HG03060 (cell line): ENCODE results near the gene LONP1.
A peak's percentile ranks its signal among the peaks of the same experiment; 100 is the strongest.

Experiments
- ATAC-seq: cut with Tn5 transposase; IDR thresholded peaks from one replicate; pipeline ENCODE4 v1.9.1; 2021; ENCODE audit warnings: low read depth, moderate number of reproducible peaks; ENCODE audit not compliant: unreplicated experiment

LONP1 gene

GRCh38 chr19:5680437-5681368 is 39.2 kb downstream of the LONP1 start, which contains the start of the genes HSD11B1L and MICOS13:
TSS of gene HSD11B1L (plus strand) at chr19:5681027. CDS start at chr19:5684833, 3,806 bp downstream.
TSS of gene MICOS13 (minus strand) at chr19:5680516. CDS start at chr19:5680486, 30 bp downstream.
- ATAC-seq, result peak; percentile 80

- no peak for ATAC-seq
Measured at GRCh38 chr19:5680084-5680436, 39.9 kb downstream of the LONP1 start.

DNA sequence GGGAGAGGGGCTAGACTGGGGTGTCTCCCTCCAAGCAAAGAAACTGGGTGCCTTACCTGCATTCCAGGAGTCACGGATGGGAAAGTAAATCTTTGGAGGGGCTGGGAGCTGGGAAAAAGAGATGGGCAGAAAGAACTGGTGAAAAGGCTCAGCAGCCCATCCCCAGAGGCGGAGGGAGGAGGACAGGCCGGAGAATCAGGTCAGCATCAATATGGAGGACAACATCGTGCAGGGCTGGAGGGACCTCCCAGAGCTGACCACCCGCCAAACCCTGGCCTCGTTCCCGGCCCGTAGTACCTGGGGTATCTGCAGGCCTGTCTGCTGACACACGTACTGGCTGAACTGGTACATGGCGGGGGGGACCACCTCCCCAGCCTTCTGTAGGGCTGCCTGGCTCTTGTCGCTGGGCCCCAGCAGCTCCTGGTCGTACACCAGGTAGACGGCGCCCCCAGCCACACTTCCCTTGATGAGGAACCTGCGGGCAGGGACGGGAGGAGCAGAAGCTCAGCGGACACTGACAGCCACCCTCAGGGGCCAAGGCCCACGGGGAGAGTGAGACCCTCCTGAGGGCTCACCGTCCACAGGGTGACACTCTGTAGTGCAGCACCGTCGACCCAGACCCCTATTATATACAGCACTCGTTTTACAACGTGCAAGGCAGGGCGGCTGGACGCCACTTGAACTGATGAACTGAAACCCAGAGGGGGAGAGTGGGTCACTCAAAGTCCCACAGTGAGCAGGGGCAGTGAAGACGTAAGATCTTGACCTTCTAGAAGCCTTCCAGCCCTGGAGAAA is 40.5 kb downstream of the LONP1 start:
- ATAC-seq, result no peak

GRCh38 chr19:5678071-5678718 is 41.8 kb downstream of the LONP1 start:
- no peak for ATAC-seq

GRCh38 chr19:5677580-5677979 is 42.4 kb downstream of the LONP1 start:
- ATAC-seq, result no peak

- no peak for ATAC-seq
Measured at GRCh38 chr19:5677136-5677535, 42.8 kb downstream of the LONP1 start.

GRCh38 chr19:5676772-5677105 is 43.2 kb downstream of the LONP1 start:
- ATAC-seq, result no peak

DNA sequence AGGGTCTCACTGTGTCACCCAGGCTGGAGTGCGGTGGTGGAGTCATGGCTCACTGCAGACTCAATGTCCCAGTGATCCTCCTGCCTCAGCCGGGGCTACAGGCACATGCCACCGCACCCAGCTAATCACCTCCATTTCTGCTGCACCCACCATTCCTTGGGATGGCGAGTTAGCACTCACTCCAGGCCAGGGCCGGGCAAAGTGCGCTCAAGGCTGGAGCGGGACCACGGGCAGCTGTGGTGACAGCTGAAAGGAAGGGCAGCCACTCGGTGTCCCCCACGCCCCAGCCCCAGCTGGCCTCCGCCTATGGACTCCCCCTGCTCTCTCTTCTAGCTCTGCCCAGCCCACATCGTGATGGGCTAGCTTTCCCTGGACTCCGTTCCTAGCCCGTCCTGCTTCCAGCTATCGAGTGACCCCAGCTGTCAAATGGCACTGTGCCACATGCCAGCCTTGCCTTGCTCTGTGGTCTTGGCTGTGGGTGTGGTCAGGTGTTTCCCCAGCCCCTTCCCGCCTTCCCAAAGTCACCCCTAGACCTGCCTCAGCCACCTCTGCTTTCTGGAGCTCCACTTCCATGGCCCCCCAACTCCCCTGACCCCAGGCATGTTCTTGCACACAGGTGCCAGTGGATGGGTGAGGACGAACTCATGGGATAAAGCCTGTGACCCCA is 43.7 kb downstream of the LONP1 start:
- ATAC-seq, result no peak

DNA sequence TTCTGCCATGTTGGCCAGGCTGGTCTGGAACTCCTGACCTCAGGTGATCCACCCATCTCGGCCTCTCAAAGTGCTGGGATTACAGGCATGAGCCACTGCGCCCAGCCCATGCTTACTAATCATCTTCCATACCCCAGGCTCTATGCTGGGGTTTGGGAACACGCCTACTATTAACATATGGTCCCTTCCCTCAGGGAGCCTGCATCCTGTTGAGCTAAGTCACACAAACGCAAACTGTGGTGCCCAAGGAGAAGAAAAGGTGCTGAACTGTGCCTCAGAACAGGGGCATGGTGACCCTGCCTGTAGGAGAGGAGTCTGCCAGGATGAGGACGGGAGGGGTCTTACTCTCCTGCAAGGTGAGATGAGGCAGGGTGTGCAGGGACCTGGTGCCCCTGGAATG is 45.2 kb downstream of the LONP1 start:
- ATAC-seq, result no peak

DNA sequence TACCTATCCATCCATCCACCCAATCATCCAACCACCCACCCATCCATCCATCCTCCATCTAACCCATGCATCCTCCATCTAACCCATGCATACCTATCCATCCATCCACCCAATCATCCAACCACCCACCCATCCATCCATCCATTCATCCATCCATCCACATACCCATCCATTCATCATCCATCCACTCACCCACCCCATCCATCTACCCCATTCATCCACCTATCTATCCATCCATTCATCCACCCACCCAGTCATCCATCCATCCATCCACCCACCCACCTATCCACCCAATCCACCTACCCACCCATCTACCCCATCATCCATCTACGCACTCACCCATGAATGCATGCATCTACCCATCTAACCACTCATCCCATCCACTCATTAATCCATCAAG is 46.2 kb downstream of the LONP1 start:
- no peak for ATAC-seq

GRCh38 chr19:5672708-5673459 is 47.1 kb downstream of the LONP1 start:
- ATAC-seq, result no peak

- no peak for ATAC-seq
Measured at GRCh38 chr19:5671600-5671999, 48.3 kb downstream of the LONP1 start.

DNA sequence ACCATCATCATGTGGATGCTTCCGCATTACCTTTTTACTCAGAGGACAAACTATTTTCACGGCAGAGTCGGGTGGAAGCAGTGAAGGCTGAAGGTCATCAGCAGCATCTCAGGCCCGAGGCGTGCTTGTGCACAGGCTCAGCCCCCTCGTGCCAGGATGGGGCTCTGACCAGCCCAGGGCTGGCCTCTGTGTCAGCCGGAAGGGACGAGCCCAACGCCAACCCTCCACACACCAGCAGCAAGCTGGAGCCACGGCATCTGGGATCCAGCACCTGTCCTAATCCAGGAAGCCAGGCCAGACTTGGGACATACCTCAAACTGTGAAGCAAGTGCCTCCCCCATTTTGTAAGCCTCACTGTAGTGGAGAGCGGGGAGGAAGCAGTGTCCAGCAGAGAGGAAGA is 50.7 kb downstream of the LONP1 start:
- ATAC-seq, result no peak

DNA sequence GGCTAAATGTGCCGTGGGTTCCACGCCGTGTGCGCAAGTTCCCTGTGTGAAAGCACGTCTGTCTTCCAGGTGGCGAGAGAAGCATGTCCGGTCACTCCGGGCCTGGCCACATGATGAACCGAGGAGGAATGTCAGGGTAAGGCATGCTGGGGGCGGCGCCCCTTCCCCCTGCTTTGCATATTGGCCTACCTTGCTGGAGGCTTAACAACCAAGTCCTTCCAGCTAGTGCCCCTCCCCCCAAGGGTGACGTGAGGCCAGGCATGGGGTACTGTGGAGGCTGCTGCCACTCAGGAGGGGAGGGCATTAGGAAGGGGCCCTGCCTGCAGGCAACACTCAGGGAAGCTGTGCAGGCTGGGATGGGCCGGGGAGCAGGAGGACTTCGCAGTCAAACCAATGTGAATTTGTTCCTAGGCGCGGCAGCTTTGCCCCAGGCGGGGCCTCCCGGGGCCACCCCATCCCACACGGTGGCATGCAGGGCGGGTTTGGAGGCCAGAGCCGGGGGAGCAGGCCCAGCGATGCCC is 52.1 kb downstream of the LONP1 start:
- ATAC-seq, result no peak

- no peak for ATAC-seq
Measured at GRCh38 chr19:5666921-5667610, 52.9 kb downstream of the LONP1 start.

GRCh38 chr19:5665781-5666513 is 54.0 kb downstream of the LONP1 start:
- ATAC-seq, result no peak

DNA sequence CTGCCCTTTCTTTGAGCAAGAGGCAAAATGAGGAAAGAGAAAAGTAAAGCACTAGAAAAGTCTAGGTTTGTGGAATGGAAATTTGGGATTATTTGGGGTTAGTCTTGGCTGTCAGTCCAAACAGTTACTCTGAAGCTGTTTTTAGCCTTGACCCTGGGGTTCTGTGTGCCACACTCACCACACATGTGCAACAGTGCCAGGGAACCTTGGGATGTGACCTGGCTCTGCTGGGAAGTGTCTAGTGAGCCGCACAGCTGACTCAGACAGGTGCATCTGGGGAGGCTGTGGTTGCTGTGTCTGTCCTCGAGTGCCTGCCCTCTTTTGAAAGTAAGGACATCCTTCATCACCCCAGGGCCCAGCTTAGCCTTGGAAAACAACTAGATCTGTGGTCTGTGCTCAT is 55.4 kb downstream of the LONP1 start:
- no peak for ATAC-seq

GRCh38 chr19:5663904-5664303 is 56.0 kb downstream of the LONP1 start:
- no peak for ATAC-seq
